ENCODE results near the gene INF2. TPM values are rescaled to one million over a fixed set of nuclear protein-coding genes. Genes with fewer than 3 reads are reported as not detected.

INF2 gene
- total RNA-seq, 1 experiment from 2014 or later, result 58.3 TPM

GRCh38 chr14:104680056-104680805 lies 9.2 kb upstream of the INF2 start:
- Mint-ChIP-seq H3K4me1 (peaks cover 55 to 66% of the 10 kb centered on the region in 2 experiments), H3K36me3 (ENCODE audit: insufficient read depth in 1 of 3, low read depth in 3 of 3) (no peaks in the 10 kb centered on the region; a peak in 3 of 7 replicates), H3K9me3 (peaks cover 0 to 8% of the 10 kb centered on the region in 2 experiments; a peak in 2 of 5 replicates), H3K27me3 (ENCODE audit: low read depth) (peaks cover 14% of the 10 kb centered on the region), H3K27ac (peak overlapping the region; percentile 55 to 96 (median 83); a peak in 6 of 7 replicates), H3K4me3 (no peak overlapping the region; a peak in 1 of 5 replicates)
- H3K9me3 ChIP-seq (ENCODE audit: control insufficient read depth, low read depth, low read length), result no peaks in the 10 kb centered on the region
- H3K9ac ChIP-seq (ENCODE audit: extremely low read depth, insufficient read length, low read length), result no peak overlapping the region
- H4K91ac ChIP-seq (ENCODE audit: insufficient read length, low read depth, low read length), result no peak overlapping the region
- no peak overlapping the region for H3K4me2 ChIP-seq (ENCODE audit: insufficient read depth, insufficient read length, low read length)
- H2BK15ac ChIP-seq (ENCODE audit: low read depth, low read length), result no peak overlapping the region
- no peak overlapping the region for H2BK20ac ChIP-seq (ENCODE audit: low read depth, low read length, poor library complexity, severe bottlenecking)
- no peak overlapping the region for H2AFZ ChIP-seq (ENCODE audit: low read length)
- DNase-seq, result no peak
- H3K23me2 ChIP-seq (ENCODE audit: insufficient read length, low read depth, low read length, poor library complexity, severe bottlenecking), result peaks cover 12% of the 10 kb centered on the region
- peaks cover 8% of the 10 kb centered on the region; the same call in 1 of the 2 replicates for H3K4me1 ChIP-seq (ENCODE audit: insufficient read depth, low read length)
- no peak overlapping the region for H3K18ac ChIP-seq (ENCODE audit: insufficient read length, low read depth, low read length)
- H3K23ac ChIP-seq (ENCODE audit: insufficient read length, low read depth, low read length), result no peak overlapping the region
- H3K14ac ChIP-seq (ENCODE audit: insufficient read depth, low read length), result no peak overlapping the region
- no peak overlapping the region for H3K27ac ChIP-seq (ENCODE audit: insufficient read length, low read depth, low read length)
- H2BK12ac ChIP-seq (ENCODE audit: insufficient read length, low read depth, low read length), result no peak overlapping the region
- H3T11ph ChIP-seq (ENCODE audit: low read length), result no peak overlapping the region
- H3K27me3 ChIP-seq (ENCODE audit: insufficient read depth, low read length), result no peaks in the 10 kb centered on the region
- no peak for TF ChIP-seq CTCF (conservative IDR thresholded peaks at IDR 0.05)
- H3K79me2 ChIP-seq (ENCODE audit: insufficient read depth, low read length), result no peaks in the 10 kb centered on the region
- no CpG with 5 or more reads among the region's 21 CpGs for WGBS (ENCODE audit: extremely low coverage, insufficient read length, low lambda C conversion rate)
- H3K56ac ChIP-seq (ENCODE audit: insufficient read length, low read depth, low read length), result no peak overlapping the region
- H4K8ac ChIP-seq (replicated peaks; ENCODE audit: insufficient read length, low read depth, low read length), result no peak overlapping the region
- H3K79me1 ChIP-seq (ENCODE audit: insufficient read depth, low read depth, low read length, poor library complexity, severe bottlenecking), result no peaks in the 10 kb centered on the region
- no peaks in the 10 kb centered on the region for H4K20me1 ChIP-seq (ENCODE audit: control insufficient read depth, insufficient read depth, insufficient read length)
- H2AK5ac ChIP-seq (ENCODE audit: insufficient read length, low read length), result no peak overlapping the region
- no peak overlapping the region for H2BK5ac ChIP-seq (ENCODE audit: insufficient read length, low read length)
- no peak overlapping the region for H2BK120ac ChIP-seq (ENCODE audit: low read depth, low read length, poor library complexity, severe bottlenecking)
- no peak overlapping the region for H3K4ac ChIP-seq (ENCODE audit: low read depth, low read length)
- H4K5ac ChIP-seq (ENCODE audit: insufficient read length, low read depth, low read length), result no peak overlapping the region

All from H9 (cell line).